GM23248 (cell line): ENCODE measurements around the gene DHX29. TPM values are rescaled to one million over a fixed set of nuclear protein-coding genes. Genes with fewer than 3 reads are reported as not detected.

Experiments
- DNase-seq: peaks from one replicate; pipeline ENCODE4 v3.0.0-alpha.2; 2015
- H2AFZ ChIP-seq: fragments of 200-600 bp; sonication (generic); 2 replicates; pipeline ENCODE4 v1.6.1; 2016; ENCODE audit warnings: antibody characterized with exemption
- H3F3A ChIP-seq: fragments of 200-600 bp; sonication (generic); 2 replicates; pipeline ENCODE4 v1.6.1; 2016; ENCODE audit warnings: mild to moderate bottlenecking, antibody characterized with exemption, mixed run types; ENCODE audit not compliant: insufficient read depth
- H3K27ac ChIP-seq: fragments of 200-600 bp; sonication (generic); 2 replicates; pipeline ENCODE4 v1.5.1; 2016; ENCODE audit warnings: mild to moderate bottlenecking
- H3K27me3 ChIP-seq: fragments of 200-600 bp; sonication (generic); replicated peaks from 2 replicates; pipeline ENCODE4 v1.6.1; 2016; ENCODE audit warnings: mild to moderate bottlenecking; ENCODE audit not compliant: insufficient read depth
- H3K36me3 ChIP-seq: fragments of 200-600 bp; sonication (generic); 2 replicates; pipeline ENCODE4 v1.6.1; 2016; ENCODE audit warnings: low read depth, mild to moderate bottlenecking
- H3K4me1 ChIP-seq: fragments of 200-600 bp; sonication (generic); 2 replicates; pipeline ENCODE4 v1.6.1; 2016; ENCODE audit warnings: mild to moderate bottlenecking; ENCODE audit not compliant: insufficient read depth
- H3K4me2 ChIP-seq: fragments of 200-600 bp; sonication (generic); one replicate; pipeline ENCODE4 v1.6.1; 2016; ENCODE audit warnings: mild to moderate bottlenecking; ENCODE audit not compliant: unreplicated experiment
- H3K4me3 ChIP-seq: fragments of 200-600 bp; sonication (generic); 2 replicates; pipeline ENCODE4 v1.5.1; 2016; ENCODE audit warnings: mild to moderate bottlenecking
- H3K79me2 ChIP-seq: fragments of 200-600 bp; sonication (generic); 2 replicates; pipeline ENCODE4 v1.6.1; 2016; ENCODE audit warnings: mild to moderate bottlenecking; ENCODE audit not compliant: insufficient read depth
- H3K9ac ChIP-seq: fragments of 200-600 bp; sonication (generic); 2 replicates; pipeline ENCODE4 v1.6.1; 2016; ENCODE audit warnings: mild to moderate bottlenecking
- H3K9me2 ChIP-seq: fragments of 200-600 bp; sonication (generic); 2 replicates; pipeline ENCODE4 v1.6.1; 2016; ENCODE audit warnings: mixed run types, mild to moderate bottlenecking, moderate library complexity; ENCODE audit not compliant: insufficient read depth
- H3K9me3 ChIP-seq: fragments of 200-600 bp; sonication (generic); one replicate; pipeline ENCODE4 v1.6.1; 2017; ENCODE audit warnings: low read depth
- H4K20me1 ChIP-seq: fragments of 200-600 bp; sonication (generic); 2 replicates; pipeline ENCODE4 v1.6.0; 2016; ENCODE audit not compliant: insufficient read depth
- EZH2 ChIP-seq: fragments of 200-600 bp; sonication (generic); IDR thresholded peaks from 2 replicates; pipeline ENCODE4 v1.6.1; 2018; ENCODE audit warnings: antibody characterized with exemption, mild to moderate bottlenecking; ENCODE audit not compliant: insufficient read depth, poor library complexity, severe bottlenecking
- EZH2phosphoT487 ChIP-seq: fragments of 200-600 bp; sonication (generic); IDR thresholded peaks from 2 replicates; pipeline ENCODE4 v1.6.1; 2018; ENCODE audit warnings: antibody characterized with exemption, moderate library complexity, mild to moderate bottlenecking, low read depth; ENCODE audit not compliant: insufficient read depth
- WGBS, 2 experiments: methylation state at CpG; one replicate each; pipeline ENCODE4 v1.1.6; 2015 to 2017; ENCODE audit warnings: low lambda C conversion rate in 2 of 2, low coverage in 1 of 2; ENCODE audit errors: missing lambda C conversion rate in 2 of 2; 5-methylcytosine and 5-hydroxymethylcytosine counted together
- in situ Hi-C: fragments of 300-500 bp; cut with MboI; formaldehyde crosslinking; loops from 2 replicates; pipeline ENCODE4 v1.15.0; 2020
- polyA plus RNA-seq: library from polyadenylated mRNA; unstranded; fragments of >200 nt; fragmentation: Nextera tagmentation; extraction: Ambion mirVana; gene quantifications from 2 replicates; pipeline ENCODE4 v1.2.1, GENCODE V29; 2016
- total RNA-seq: library from RNA; depleted of rRNA; stranded (reverse); fragments of >200 nt; shearing (Covaris generic); gene quantifications from 2 replicates; pipeline ENCODE4 v1.2.3, GENCODE V29; 2014

DHX29 gene
- total and polyA plus RNA-seq, 2 experiments from 2014 or later, result 35.8 to 65.6 TPM

- no peak overlapping the region for H3K4me2 ChIP-seq
- DNase-seq, result no peak
- H3K9me3 ChIP-seq, result no peaks in the 10 kb centered on the region
- H3K9me2 ChIP-seq, result no peaks in the 10 kb centered on the region
- H3K4me3 ChIP-seq, result no peak overlapping the region
- no peak overlapping the region for H3K9ac ChIP-seq
- in situ Hi-C loops, result loop anchor here (25.0 kb wide), 1 partner anchor 581 kb away; no protein-coding TSS in a partner anchor
- 59 to 72% methylated on average over 3 of the region's 3 CpGs for WGBS, 2 experiments
- no peak for TF ChIP-seq EZH2phosphoT487
- TF ChIP-seq EZH2, result no peak
- H3K36me3 ChIP-seq, result peaks cover 12% of the 10 kb centered on the region
- no peaks in the 10 kb centered on the region for H4K20me1 ChIP-seq
- peaks cover 97% of the 10 kb centered on the region for H3K79me2 ChIP-seq
- H3K4me1 ChIP-seq, result no peaks in the 10 kb centered on the region
- H3F3A ChIP-seq, result no peaks in the 10 kb centered on the region
- no peaks in the 10 kb centered on the region for H3K27me3 ChIP-seq
- H3K27ac ChIP-seq, result no peak overlapping the region
- no peak overlapping the region for H2AFZ ChIP-seq
These were observed 23.8 kb upstream of the DHX29 start for GRCh38 chr5:55331321-55331720.

DNA sequence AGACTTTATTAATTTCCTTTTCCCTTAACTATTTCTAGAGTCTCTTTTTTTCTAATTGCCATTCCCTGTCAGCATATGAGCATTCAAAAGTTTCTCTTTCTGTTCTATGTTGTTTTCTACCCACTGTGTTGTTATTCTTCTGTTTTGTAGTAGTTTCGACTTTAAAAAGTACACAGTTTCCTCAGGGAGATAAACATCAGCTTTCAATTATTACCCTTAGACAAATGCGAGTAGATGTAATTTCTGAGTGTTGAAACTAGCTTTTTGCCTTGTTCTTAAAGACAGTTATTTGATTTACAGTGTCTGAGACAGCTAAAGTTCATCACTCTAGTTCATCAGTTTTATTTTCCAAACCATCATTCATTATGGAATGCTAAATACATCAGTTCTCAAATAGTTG, 19.8 kb upstream of the DHX29 start:
- no peaks in the 10 kb centered on the region for H4K20me1 ChIP-seq
- H3F3A ChIP-seq, result no peaks in the 10 kb centered on the region; the same call in 1 of the 2 replicates
- in situ Hi-C loops, result loop anchor here (25.0 kb wide), 1 partner anchor 585 kb away; no protein-coding TSS in a partner anchor
- no peak overlapping the region for H3K4me3 ChIP-seq
- no peaks in the 10 kb centered on the region for H3K9me3 ChIP-seq
- H3K4me2 ChIP-seq, result no peak overlapping the region
- no peak for TF ChIP-seq EZH2phosphoT487
- TF ChIP-seq EZH2, result no peak
- 12 to 14% methylated on average over 2 of the region's 2 CpGs for WGBS, 2 experiments
- H3K9me2 ChIP-seq, result no peaks in the 10 kb centered on the region
- H3K9ac ChIP-seq, result no peak overlapping the region
- H3K79me2 ChIP-seq, result peaks cover 93% of the 10 kb centered on the region
- no peak overlapping the region for H2AFZ ChIP-seq
- H3K36me3 ChIP-seq, result peaks cover 11% of the 10 kb centered on the region; the same call in 1 of the 2 replicates
- H3K4me1 ChIP-seq, result no peaks in the 10 kb centered on the region
- no peak overlapping the region for H3K27ac ChIP-seq
- DNase-seq, result no peak
- no peaks in the 10 kb centered on the region for H3K27me3 ChIP-seq

DNA sequence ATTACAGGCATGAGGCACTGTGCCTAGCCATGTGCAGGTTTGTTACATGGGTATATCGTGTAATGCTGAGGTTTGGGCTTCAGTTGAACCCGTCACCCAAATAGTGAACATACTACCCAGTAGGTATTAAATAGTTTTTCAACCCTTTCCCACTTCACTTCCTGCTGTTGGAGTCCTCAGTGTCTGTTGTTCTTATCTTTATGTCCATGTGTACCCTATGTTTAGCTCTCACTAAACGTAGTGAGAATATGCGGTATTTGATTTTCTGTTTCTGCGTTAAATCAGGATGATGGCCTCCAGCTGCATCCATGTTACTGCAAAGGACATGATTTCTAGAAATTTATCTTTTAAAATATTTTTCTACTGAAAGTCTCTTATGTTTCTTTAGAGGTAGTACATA, 18.1 kb upstream of the DHX29 start:
- Histone ChIP-seq H4K20me1 (no peaks in the 10 kb centered on the region), H3K9me3 (no peaks in the 10 kb centered on the region), H3K9ac (no peak overlapping the region), H2AFZ (no peak overlapping the region), H3K9me2 (no peaks in the 10 kb centered on the region), H3K27ac (no peak overlapping the region), H3K27me3 (no peaks in the 10 kb centered on the region), H3F3A (peaks cover 2% of the 10 kb centered on the region; the same call in 1 of the 2 replicates), H3K36me3 (peaks cover 11% of the 10 kb centered on the region; the same call in 1 of the 2 replicates), H3K79me2 (peaks cover 93% of the 10 kb centered on the region), H3K4me1 (peaks cover 7% of the 10 kb centered on the region; the same call in 1 of the 2 replicates), H3K4me3 (no peak overlapping the region), H3K4me2 (no peak overlapping the region)
- WGBS, 2 experiments, result 93 to 94% methylated on average over 5 of the region's 5 CpGs
- no peak for DNase-seq
- in situ Hi-C loops, result loop anchor here (25.0 kb wide), 1 partner anchor 587 kb away; no protein-coding TSS in a partner anchor
- TF ChIP-seq EZH2 (no peak), EZH2phosphoT487 (no peak)

DNA sequence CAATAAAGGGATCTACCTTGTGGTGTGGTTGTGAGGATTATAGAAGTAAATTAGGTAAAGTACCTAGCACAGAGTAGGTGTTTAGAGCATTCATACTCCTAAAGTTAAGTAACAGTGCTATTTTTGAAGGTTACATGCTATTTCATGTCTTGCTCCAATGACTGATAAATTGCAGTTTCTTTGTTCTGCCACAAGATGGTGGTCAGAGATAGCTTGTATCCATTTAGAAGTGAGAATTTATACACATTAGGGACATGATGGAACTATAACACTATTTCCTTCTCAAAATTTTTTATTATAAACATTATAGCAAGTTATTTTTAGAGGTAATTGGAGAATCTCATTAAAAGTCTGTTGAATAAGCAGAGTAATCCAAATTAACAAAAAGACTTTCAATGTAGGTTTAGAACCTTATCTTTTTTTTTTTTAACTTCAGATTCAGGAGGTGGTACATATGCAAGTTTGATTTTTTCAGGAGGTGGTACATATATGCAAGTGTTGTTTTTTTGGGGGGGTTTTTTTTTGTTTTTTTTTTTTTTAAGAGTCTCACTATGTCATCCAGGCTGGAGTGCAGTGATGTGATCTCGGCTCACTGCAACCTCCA, 17.4 kb upstream of the DHX29 start:
- WGBS, 2 experiments, result 97 to 100% methylated on average over 1 of the region's 1 CpG

More for the DNA sequence above, 17.4 kb upstream of the DHX29 start:
- peaks cover 12% of the 10 kb centered on the region; the same call in 1 of the 2 replicates for H3K4me1 ChIP-seq
- H3K36me3 ChIP-seq, result peaks cover 11% of the 10 kb centered on the region; the same call in 1 of the 2 replicates
- no peaks in the 10 kb centered on the region for H3K9me3 ChIP-seq
- H3K9me2 ChIP-seq, result no peaks in the 10 kb centered on the region
- H3K9ac ChIP-seq, result no peak overlapping the region
- no peak overlapping the region for H2AFZ ChIP-seq
- peaks cover 93% of the 10 kb centered on the region for H3K79me2 ChIP-seq
- peak; percentile 69 for DNase-seq
- no peaks in the 10 kb centered on the region for H4K20me1 ChIP-seq
- H3K27me3 ChIP-seq, result no peaks in the 10 kb centered on the region
- TF ChIP-seq EZH2phosphoT487 (no peak), EZH2 (no peak)
- no peak overlapping the region for H3K27ac ChIP-seq
- H3F3A ChIP-seq, result peaks cover 9% of the 10 kb centered on the region; the same call in 1 of the 2 replicates
- in situ Hi-C loops, result loop anchor here (25.0 kb wide), 1 partner anchor 587 kb away; no protein-coding TSS in a partner anchor
- H3K4me2 ChIP-seq, result no peak overlapping the region
- H3K4me3 ChIP-seq, result no peak overlapping the region
